ENCODE measurements around the gene ZPLD1. TPM values are rescaled to one million over a fixed set of nuclear protein-coding genes. Genes with fewer than 3 reads are reported as not detected.

ZPLD1 gene
- total and polyA plus RNA-seq, 10 of the 15 experiments (the other 5 are each of a cell fraction or from before 2014, with no cell fraction given): not detected

GRCh38 chr3:102391491-102391890 is 43.3 kb upstream of the ZPLD1 start:
- H3K9ac ChIP-seq (ENCODE audit: control insufficient read depth, insufficient read depth, low read length): no peak overlapping the region
- H3K27me3 ChIP-seq (replicated peaks in 1 of 2; ENCODE audit: control insufficient read depth in 2 of 2, insufficient read depth in 2 of 2, low read length in 1 of 2): no peaks in the 10 kb centered on the region
- H3K79me2 ChIP-seq (ENCODE audit: control insufficient read depth, insufficient read depth, low read length): no peaks in the 10 kb centered on the region
- no peak overlapping the region for H2AFZ ChIP-seq (ENCODE audit: control insufficient read depth, low read depth, low read length)
- ChIA-PET SMC1A (ENCODE audit: uncharacterized antibody, unreplicated experiment) (interaction anchor here (0.7 kb wide), 2 partner anchors 138 to 162 kb away, joined by 3 read pairs; no protein-coding TSS in a partner anchor), RAD21 (ENCODE audit: unreplicated experiment) (no interaction called here), CTCF (no interaction called here), POLR2A (interaction anchor here (0.7 kb wide), 1 partner anchor 29 kb away, joined by 5 read pairs; no protein-coding TSS in a partner anchor)
- H3K27ac ChIP-seq (ENCODE audit: control insufficient read depth, insufficient read depth): no peak overlapping the region
- no peaks in the 10 kb centered on the region for H4K20me1 ChIP-seq (ENCODE audit: control insufficient read depth, insufficient read depth)
- in situ Hi-C loops (cut with MboI): no loop called here
- intact Hi-C loops (cut with micrococcal nuclease; ENCODE audit: unreplicated experiment): no loop called here
- no peaks in the 10 kb centered on the region for H3K36me3 ChIP-seq (ENCODE audit: control insufficient read depth in 2 of 2, insufficient read depth in 2 of 2, low read length in 1 of 2)
- no peak for DNase-seq (ENCODE audit: low read depth, low spot score)
- BruUV-seq (replicated peaks): no TSS peak
- no peak for FAIRE-seq
- H3K4me1 ChIP-seq (ENCODE audit: control insufficient read depth, insufficient read depth, low read length): no peaks in the 10 kb centered on the region
- no peak overlapping the region for H3K4me3 ChIP-seq
- no peaks in the 10 kb centered on the region for H3K9me3 ChIP-seq (replicated peaks; ENCODE audit: control insufficient read depth, insufficient read depth, low read length)
- 0% methylated on average over 2 of the region's 2 CpGs for WGBS (ENCODE audit: insufficient coverage, insufficient replicate concordance, low lambda C conversion rate, missing lambda C conversion rate)
- no peak for ATAC-seq
- no peak overlapping the region for H3K4me2 ChIP-seq (ENCODE audit: control insufficient read depth, insufficient read depth)
- no peak for TF ChIP-seq EP300 (IDR thresholded peaks at IDR 0.05; ENCODE audit: borderline replicate concordance in 1 of 2, control insufficient read depth in 1 of 2, low read depth in 2 of 2, low read length in 2 of 2)
- TF ChIP-seq CBX3 (IDR thresholded peaks at IDR 0.05; ENCODE audit: borderline replicate concordance, low read depth): no peak
- no peak for TF ChIP-seq ZBTB40 (IDR thresholded peaks at IDR 0.05; ENCODE audit: borderline replicate concordance)
- no peak for TF ChIP-seq RELA (IDR thresholded peaks at IDR 0.05; ENCODE audit: borderline replicate concordance, partially characterized antibody)
- TF ChIP-seq POLR2A (IDR thresholded peaks at IDR 0.05; ENCODE audit: low read depth, low read length): no peak
- no peak for TF ChIP-seq NFYB (IDR thresholded peaks at IDR 0.05; ENCODE audit: insufficient read depth, low read depth, low read length)
- no peak for TF ChIP-seq ZBTB33 (IDR thresholded peaks at IDR 0.05)
- no peak for TF ChIP-seq CHD4 (IDR thresholded peaks at IDR 0.05)
- no peak for TF ChIP-seq ZBTB11 (CRISPR knock-in tag; IDR thresholded peaks at IDR 0.05)
- no peak for TF ChIP-seq ESRRA (IDR thresholded peaks at IDR 0.05; ENCODE audit: low read length)
- no peak for TF ChIP-seq HDGF (IDR thresholded peaks at IDR 0.05)
- no peak for TF ChIP-seq KDM1A (IDR thresholded peaks at IDR 0.05; ENCODE audit: borderline replicate concordance)
- no peak for TF ChIP-seq MTA3 (IDR thresholded peaks at IDR 0.05; ENCODE audit: borderline replicate concordance, low read length)
- no peak for TF ChIP-seq NFIC (IDR thresholded peaks at IDR 0.05; ENCODE audit: low read depth, low read length)
- no peak for TF ChIP-seq CBX5 (IDR thresholded peaks at IDR 0.05; ENCODE audit: low read depth)
